Suprapubic skin (tissue), 4 donors: Measurements from ENCODE around the gene COASY. TPM values are rescaled to one million over a fixed set of nuclear protein-coding genes. Genes with fewer than 3 reads are reported as not detected.

Experiments used
- DNase-seq, 2 donors: peaks; one replicate each; pipeline ENCODE4 v3.0.0-alpha.2; 2019; ENCODE audit warnings: low spot score in 2 of 2
- H3K27ac ChIP-seq: fragments of 200-600 bp; sonication (generic); one replicate; pipeline ENCODE4 v1.5.1; 2019
- H3K27me3 ChIP-seq: fragments of 200-600 bp; sonication (generic); one replicate; pipeline ENCODE4 v1.5.1; 2019
- H3K36me3 ChIP-seq: fragments of 200-600 bp; sonication (generic); one replicate; pipeline ENCODE4 v1.5.1; 2019
- H3K4me1 ChIP-seq: fragments of 200-600 bp; sonication (generic); one replicate; pipeline ENCODE4 v1.5.1; 2019
- H3K4me3 ChIP-seq: fragments of 200-600 bp; sonication (generic); one replicate; pipeline ENCODE4 v1.5.1; 2019; ENCODE audit warnings: mild to moderate bottlenecking
- H3K9me3 ChIP-seq: fragments of 200-600 bp; sonication (generic); one replicate; pipeline ENCODE4 v1.5.1; 2019
- CTCF ChIP-seq, 2 donors: fragments of 200-600 bp in 1 of 2; fragments of 450-650 bp in 1 of 2; sonication (generic) in 1 of 2; IDR thresholded peaks; one replicate each; pipeline ENCODE4 v1.5.1; 2016 to 2019; ENCODE audit warnings: antibody characterized with exemption in 2 of 2, mild to moderate bottlenecking in 1 of 2, moderate library complexity in 1 of 2
- EP300 ChIP-seq: sonication (generic); formaldehyde crosslinking; IDR thresholded peaks from one replicate; pipeline ENCODE4 v1.6.1; 2017; ENCODE audit warnings: antibody characterized with exemption
- POLR2A ChIP-seq, 2 donors: fragments of 450-650 bp; IDR thresholded peaks; one replicate each; pipeline ENCODE4 v1.6.1; 2017; ENCODE audit warnings: antibody characterized with exemption in 2 of 2, mild to moderate bottlenecking in 2 of 2, moderate library complexity in 2 of 2
- POLR2AphosphoS5 ChIP-seq, 3 donors: sonication (generic); formaldehyde crosslinking; IDR thresholded peaks; one replicate each; pipeline ENCODE4 v1.6.1; 2017; ENCODE audit warnings: antibody characterized with exemption in 3 of 3
- WGBS: methylation state at CpG from one replicate; pipeline ENCODE4 v1.1.5; 2018; 5-methylcytosine and 5-hydroxymethylcytosine counted together
- total RNA-seq, 4 donors: library from RNA; depleted of rRNA; stranded (reverse); fragments of >200 nt; gene quantifications; one replicate each; pipeline ENCODE4 v1.1.0, GENCODE V29; 2016

COASY gene
- total RNA-seq, 4 donors from 2014 or later: 41.1 to 54.0 (median 46.0) TPM

GRCh38 chr17:42565523-42566214 lies 3.7 kb downstream of the COASY start:
- no peak for DNase-seq
- Histone ChIP-seq H3K27me3 (no peaks in the 10 kb centered on the region), H3K4me1 (peaks cover 65% of the 10 kb centered on the region), H3K9me3 (no peaks in the 10 kb centered on the region), H3K27ac (no peak overlapping the region), H3K4me3 (no peak overlapping the region), H3K36me3 (peaks cover 44% of the 10 kb centered on the region)
- TF ChIP-seq CTCF (IDR thresholded peaks at IDR 0.05) (no peak), POLR2A (IDR thresholded peaks at IDR 0.05) (no peak), EP300 (no peak), POLR2AphosphoS5 (IDR thresholded peaks at IDR 0.05) (no peak)
- WGBS: 88% methylated on average over 10 of the region's 16 CpGs

GRCh38 chr17:42566215-42566882 lies 4.4 kb downstream of the COASY start:
- Histone ChIP-seq H3K27me3 (no peaks in the 10 kb centered on the region), H3K4me1 (peaks cover 62% of the 10 kb centered on the region), H3K9me3 (no peaks in the 10 kb centered on the region), H3K27ac (peak overlapping the region; percentile 89), H3K36me3 (peaks cover 51% of the 10 kb centered on the region), H3K4me3 (peak overlapping the region; percentile 85)
- 25% methylated on average over 11 of the region's 28 CpGs for WGBS
- TF ChIP-seq EP300 (no peak), POLR2A (IDR thresholded peaks at IDR 0.05) (no peak), POLR2AphosphoS5 (IDR thresholded peaks at IDR 0.05) (peak in 1 of 3 donors; percentile 12)
- DNase-seq: no peak

DNA sequence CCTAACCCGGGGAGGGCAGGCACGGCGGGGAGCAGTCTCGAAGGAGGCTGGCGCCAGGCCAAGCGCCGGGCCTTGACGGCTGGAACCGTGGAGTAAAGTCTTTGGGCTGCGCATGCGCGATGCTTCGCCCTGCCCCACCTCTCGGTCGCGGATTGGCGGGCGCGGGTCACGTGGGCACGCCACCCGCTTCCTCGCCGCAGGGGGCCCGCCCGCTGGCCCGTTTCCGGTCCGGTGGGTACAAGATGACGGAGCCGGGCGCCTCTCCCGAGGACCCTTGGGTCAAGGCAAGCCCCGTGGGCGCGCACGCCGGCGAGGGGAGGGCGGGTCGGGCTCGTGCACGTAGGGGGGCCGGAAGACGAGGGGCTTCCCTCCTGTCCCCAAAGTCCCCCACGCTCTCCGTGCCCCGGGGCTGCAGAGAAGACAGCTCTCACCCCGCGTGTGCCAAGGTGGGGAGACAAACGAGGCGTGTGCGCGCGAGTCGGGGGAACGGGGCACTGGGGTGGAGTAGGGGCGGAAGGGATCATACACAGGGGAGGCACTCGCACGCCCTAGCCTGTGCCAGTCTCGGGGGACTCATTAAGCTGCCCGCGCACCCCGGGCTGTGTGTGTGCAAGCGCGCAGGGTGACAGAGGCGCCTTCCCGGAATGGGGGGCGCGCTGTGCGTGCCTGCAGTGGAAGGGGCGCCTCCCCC lies 5.1 kb downstream of the COASY start, which contains the start of gene MLX:
Gene MLX, plus strand, starts transcription at position 218 of the 691 bp plus-strand sequence. Its CDS starts 25 bp downstream, at position 243.
- H3K36me3 ChIP-seq: peaks cover 57% of the 10 kb centered on the region
- H3K4me1 ChIP-seq: peaks cover 57% of the 10 kb centered on the region
- 0% methylated on average over 15 of the region's 72 CpGs for WGBS
- H3K27me3 ChIP-seq: no peaks in the 10 kb centered on the region
- peak within 1 kb of the TSS; percentile 89 for H3K27ac ChIP-seq
- no peaks in the 10 kb centered on the region for H3K9me3 ChIP-seq
- TF ChIP-seq POLR2A (IDR thresholded peaks at IDR 0.05): no peak
- peak in 2 of 3 donors; percentile 40 to 74 for TF ChIP-seq POLR2AphosphoS5 (IDR thresholded peaks at IDR 0.05)
- peak within 1 kb of the TSS; percentile 85 for H3K4me3 ChIP-seq
- peak; percentile 96 to 97 for DNase-seq

DNA sequence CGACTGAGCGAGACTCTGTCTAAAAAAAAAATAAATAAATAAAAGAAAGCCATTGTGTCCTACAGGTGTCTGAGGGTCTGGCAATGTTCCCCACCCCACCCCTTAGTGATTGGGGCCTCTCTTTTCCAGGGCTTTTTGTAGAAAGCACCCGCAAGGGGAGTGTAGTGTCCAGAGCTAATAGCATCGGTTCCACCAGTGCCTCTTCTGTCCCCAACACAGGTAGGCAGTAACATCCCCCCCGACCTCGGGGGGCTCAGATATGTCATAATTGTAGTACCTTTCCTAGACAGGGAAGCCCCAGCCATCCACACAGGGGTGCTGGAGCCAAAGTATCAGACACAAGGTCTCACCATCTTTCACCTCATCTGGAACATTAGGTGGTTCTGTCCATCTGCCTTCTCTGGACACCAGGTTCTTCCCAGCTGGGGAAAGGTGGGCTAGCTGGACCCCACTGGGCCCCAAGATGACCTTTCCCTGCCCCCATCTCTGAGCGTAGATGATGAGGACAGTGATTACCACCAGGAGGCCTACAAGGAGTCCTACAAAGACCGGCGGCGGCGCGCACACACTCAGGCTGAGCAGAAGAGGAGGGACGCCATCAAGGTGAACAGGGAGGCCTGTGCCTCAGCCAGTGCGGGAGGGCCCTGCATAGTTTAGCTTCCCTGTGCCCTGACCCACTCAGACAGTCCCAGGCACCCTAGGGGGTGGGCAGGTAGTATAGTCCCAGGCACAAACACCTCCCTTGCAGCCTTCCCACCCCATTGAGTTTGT lies 6.6 kb downstream of the COASY start:
- Histone ChIP-seq H3K4me1 (peaks cover 46% of the 10 kb centered on the region), H3K4me3 (peak overlapping the region; percentile 85), H3K27me3 (no peaks in the 10 kb centered on the region), H3K27ac (no peak overlapping the region), H3K36me3 (peaks cover 72% of the 10 kb centered on the region), H3K9me3 (no peaks in the 10 kb centered on the region)
- 92% methylated on average over 14 of the region's 14 CpGs for WGBS
- TF ChIP-seq POLR2AphosphoS5 (IDR thresholded peaks at IDR 0.05) (no peak), CTCF (IDR thresholded peaks at IDR 0.05) (no peak), POLR2A (IDR thresholded peaks at IDR 0.05) (no peak), EP300 (no peak)
- peak in 1 of 2 donors; percentile 61 for DNase-seq

GRCh38 chr17:42571435-42572225 lies 9.7 kb downstream of the COASY start:
- WGBS: 86% methylated on average over 12 of the region's 12 CpGs
- H3K36me3 ChIP-seq: peaks cover 68% of the 10 kb centered on the region
- H3K27ac ChIP-seq: no peak overlapping the region
- H3K9me3 ChIP-seq: no peaks in the 10 kb centered on the region
- H3K27me3 ChIP-seq: no peaks in the 10 kb centered on the region
- no peak for DNase-seq
- H3K4me3 ChIP-seq: no peak overlapping the region
- TF ChIP-seq POLR2A (IDR thresholded peaks at IDR 0.05) (no peak), POLR2AphosphoS5 (IDR thresholded peaks at IDR 0.05) (no peak), CTCF (IDR thresholded peaks at IDR 0.05) (no peak), EP300 (no peak)
- peaks cover 24% of the 10 kb centered on the region for H3K4me1 ChIP-seq
